Astrocyte (in vitro differentiated cells and primary cell): ENCODE results near the gene CALB2.

Experiments
- EZH2 ChIP-seq: IDR thresholded peaks from 2 replicates; pipeline ENCODE4 v1.6.1; 2012; ENCODE audit warnings: mild to moderate bottlenecking, low read length, inconsistent platforms; ENCODE audit not compliant: insufficient read depth
- TF ChIP-seq, protein P1 (sequence below): IDR thresholded peaks from 2 replicates; pipeline ENCODE4 v1.5.1; 2011; ENCODE audit warnings: low read depth, mild to moderate bottlenecking, inconsistent platforms, low read length, moderate library complexity; ENCODE audit not compliant: insufficient read depth

DNA sequence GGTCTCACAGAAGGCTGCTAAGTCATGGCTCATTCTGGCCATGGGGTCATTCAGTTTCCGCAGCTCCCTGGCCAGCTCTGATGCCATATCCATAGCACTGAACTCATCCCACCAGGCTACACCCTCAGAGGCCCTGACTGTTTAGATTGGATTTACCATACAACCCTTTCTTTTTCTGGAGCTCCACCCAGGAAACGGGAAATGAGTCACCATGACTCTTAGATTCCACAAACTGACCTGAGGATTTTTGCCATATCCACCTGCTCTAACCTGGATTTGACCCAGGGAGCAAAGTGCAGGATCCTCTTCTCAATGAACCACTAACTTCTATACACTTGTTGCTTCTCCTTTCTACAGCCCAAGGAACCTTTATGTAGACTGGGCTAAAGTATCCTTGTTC, 20.3 kb upstream of the CALB2 start:
- TF ChIP-seq, protein P1, sequence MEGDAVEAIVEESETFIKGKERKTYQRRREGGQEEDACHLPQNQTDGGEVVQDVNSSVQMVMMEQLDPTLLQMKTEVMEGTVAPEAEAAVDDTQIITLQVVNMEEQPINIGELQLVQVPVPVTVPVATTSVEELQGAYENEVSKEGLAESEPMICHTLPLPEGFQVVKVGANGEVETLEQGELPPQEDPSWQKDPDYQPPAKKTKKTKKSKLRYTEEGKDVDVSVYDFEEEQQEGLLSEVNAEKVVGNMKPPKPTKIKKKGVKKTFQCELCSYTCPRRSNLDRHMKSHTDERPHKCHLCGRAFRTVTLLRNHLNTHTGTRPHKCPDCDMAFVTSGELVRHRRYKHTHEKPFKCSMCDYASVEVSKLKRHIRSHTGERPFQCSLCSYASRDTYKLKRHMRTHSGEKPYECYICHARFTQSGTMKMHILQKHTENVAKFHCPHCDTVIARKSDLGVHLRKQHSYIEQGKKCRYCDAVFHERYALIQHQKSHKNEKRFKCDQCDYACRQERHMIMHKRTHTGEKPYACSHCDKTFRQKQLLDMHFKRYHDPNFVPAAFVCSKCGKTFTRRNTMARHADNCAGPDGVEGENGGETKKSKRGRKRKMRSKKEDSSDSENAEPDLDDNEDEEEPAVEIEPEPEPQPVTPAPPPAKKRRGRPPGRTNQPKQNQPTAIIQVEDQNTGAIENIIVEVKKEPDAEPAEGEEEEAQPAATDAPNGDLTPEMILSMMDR = no peak
- no peak for TF ChIP-seq EZH2
